Breast epithelium (tissue), 4 donors: ENCODE results near the gene TNNT1. TPM values are rescaled to one million over a fixed set of nuclear protein-coding genes. Genes with fewer than 3 reads are reported as not detected.

Source experiments
- DNase-seq, 2 donors: peaks; one replicate each; pipeline ENCODE4 v3.0.0-alpha.2; 2019; ENCODE audit warnings: low spot score in 2 of 2
- H3K27ac ChIP-seq, 2 donors: fragments of 200-600 bp; sonication (generic) in 1 of 2; one replicate each; pipeline ENCODE4 v1.5.1; 2016 to 2019; ENCODE audit warnings: mild to moderate bottlenecking in 1 of 2
- H3K27me3 ChIP-seq, 2 donors: fragments of 200-600 bp; sonication (generic) in 1 of 2; one replicate each; pipeline versions ENCODE4 v1.5.1 to v1.6.0; 2017 to 2019; ENCODE audit warnings: control low read depth in 1 of 2, mild to moderate bottlenecking in 1 of 2
- H3K36me3 ChIP-seq: fragments of 200-600 bp; one replicate; pipeline ENCODE4 v1.5.1; 2019
- H3K4me1 ChIP-seq, 2 donors: fragments of 200-600 bp; sonication (generic); one replicate each; pipeline ENCODE4 v1.5.1; 2016 to 2019; ENCODE audit warnings: control low read depth in 1 of 2
- H3K4me3 ChIP-seq, 3 donors: fragments of 200-600 bp; sonication (generic); 1 replicate in 2 of 3; 2 replicates in 1 of 3; pipeline ENCODE4 v1.5.1; 2016 to 2019; ENCODE audit warnings: mild to moderate bottlenecking in 3 of 3, moderate library complexity in 2 of 3
- H3K9me3 ChIP-seq, 2 donors: fragments of 200-600 bp; sonication (generic) in 1 of 2; one replicate each; pipeline ENCODE4 v1.5.1; 2016 to 2019; ENCODE audit warnings: control low read depth in 1 of 2
- POLR2A ChIP-seq: fragments of 450-650 bp; IDR thresholded peaks from one replicate; pipeline ENCODE4 v1.6.1; 2016; ENCODE audit warnings: antibody characterized with exemption, mild to moderate bottlenecking, moderate library complexity
- POLR2AphosphoS5 ChIP-seq, 3 donors: sonication (generic); formaldehyde crosslinking; IDR thresholded peaks; one replicate each; pipeline ENCODE4 v1.6.1; 2017; ENCODE audit warnings: antibody characterized with exemption in 3 of 3
- intact Hi-C: fragments of 100-400 bp; cut with DNase I; formaldehyde crosslinking; loops from one replicate; pipeline ENCODE4 v1.15.1; 2023; ENCODE audit warnings: low total_unique reads
- total RNA-seq, 3 donors: library from RNA; depleted of rRNA; stranded (reverse); fragments of >200 nt; gene quantifications; one replicate each; pipeline ENCODE4 v1.1.0, GENCODE V29; 2016
- TF ChIP-seq, protein P1 (sequence below), 3 donors: fragments of 450-650 bp; IDR thresholded peaks; one replicate each; pipeline ENCODE4 v1.5.1; 2016 to 2017; ENCODE audit warnings: antibody characterized with exemption in 3 of 3, mild to moderate bottlenecking in 3 of 3, moderate library complexity in 3 of 3

TNNT1 gene
- total RNA-seq, 3 donors from 2014 or later: 3.7 to 7.2 TPM; not detected in 1

DNA sequence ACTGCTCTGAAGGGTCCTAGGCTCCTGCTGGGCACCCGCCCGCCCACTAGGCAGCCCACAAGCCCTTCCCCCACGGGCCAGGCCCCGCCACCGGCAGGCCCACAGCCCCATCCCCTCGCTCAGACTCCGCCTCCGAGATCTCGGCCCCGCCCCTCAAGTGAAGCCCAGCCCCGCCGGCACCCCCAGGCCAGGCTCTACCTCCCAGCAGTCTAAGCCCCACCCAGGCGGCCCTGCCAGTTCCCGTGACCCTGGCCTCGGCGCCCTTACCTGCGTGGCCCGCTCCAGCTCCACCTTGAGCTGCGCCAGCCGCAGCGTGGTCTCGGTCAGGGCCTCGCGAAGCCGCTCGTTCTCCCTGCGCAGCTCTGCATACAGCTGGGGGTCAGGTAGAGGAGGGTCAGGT lies 57.1 kb downstream of the TNNT1 start:
- no peak for TF ChIP-seq POLR2AphosphoS5 (IDR thresholded peaks at IDR 0.05)
- TF ChIP-seq, protein P1, sequence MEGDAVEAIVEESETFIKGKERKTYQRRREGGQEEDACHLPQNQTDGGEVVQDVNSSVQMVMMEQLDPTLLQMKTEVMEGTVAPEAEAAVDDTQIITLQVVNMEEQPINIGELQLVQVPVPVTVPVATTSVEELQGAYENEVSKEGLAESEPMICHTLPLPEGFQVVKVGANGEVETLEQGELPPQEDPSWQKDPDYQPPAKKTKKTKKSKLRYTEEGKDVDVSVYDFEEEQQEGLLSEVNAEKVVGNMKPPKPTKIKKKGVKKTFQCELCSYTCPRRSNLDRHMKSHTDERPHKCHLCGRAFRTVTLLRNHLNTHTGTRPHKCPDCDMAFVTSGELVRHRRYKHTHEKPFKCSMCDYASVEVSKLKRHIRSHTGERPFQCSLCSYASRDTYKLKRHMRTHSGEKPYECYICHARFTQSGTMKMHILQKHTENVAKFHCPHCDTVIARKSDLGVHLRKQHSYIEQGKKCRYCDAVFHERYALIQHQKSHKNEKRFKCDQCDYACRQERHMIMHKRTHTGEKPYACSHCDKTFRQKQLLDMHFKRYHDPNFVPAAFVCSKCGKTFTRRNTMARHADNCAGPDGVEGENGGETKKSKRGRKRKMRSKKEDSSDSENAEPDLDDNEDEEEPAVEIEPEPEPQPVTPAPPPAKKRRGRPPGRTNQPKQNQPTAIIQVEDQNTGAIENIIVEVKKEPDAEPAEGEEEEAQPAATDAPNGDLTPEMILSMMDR (IDR thresholded peaks at IDR 0.05): no peak
- no peak for TF ChIP-seq POLR2A
- intact Hi-C loops: no loop called here
- DNase-seq: no peak
- no peaks in the 10 kb centered on the region for H3K27me3 ChIP-seq
- H3K4me3 ChIP-seq: no peak overlapping the region
- H3K27ac ChIP-seq: no peak overlapping the region
- H3K36me3 ChIP-seq: peaks cover 6% of the 10 kb centered on the region
- no peaks in the 10 kb centered on the region for H3K9me3 ChIP-seq
- H3K4me1 ChIP-seq: no peaks in the 10 kb centered on the region

DNA sequence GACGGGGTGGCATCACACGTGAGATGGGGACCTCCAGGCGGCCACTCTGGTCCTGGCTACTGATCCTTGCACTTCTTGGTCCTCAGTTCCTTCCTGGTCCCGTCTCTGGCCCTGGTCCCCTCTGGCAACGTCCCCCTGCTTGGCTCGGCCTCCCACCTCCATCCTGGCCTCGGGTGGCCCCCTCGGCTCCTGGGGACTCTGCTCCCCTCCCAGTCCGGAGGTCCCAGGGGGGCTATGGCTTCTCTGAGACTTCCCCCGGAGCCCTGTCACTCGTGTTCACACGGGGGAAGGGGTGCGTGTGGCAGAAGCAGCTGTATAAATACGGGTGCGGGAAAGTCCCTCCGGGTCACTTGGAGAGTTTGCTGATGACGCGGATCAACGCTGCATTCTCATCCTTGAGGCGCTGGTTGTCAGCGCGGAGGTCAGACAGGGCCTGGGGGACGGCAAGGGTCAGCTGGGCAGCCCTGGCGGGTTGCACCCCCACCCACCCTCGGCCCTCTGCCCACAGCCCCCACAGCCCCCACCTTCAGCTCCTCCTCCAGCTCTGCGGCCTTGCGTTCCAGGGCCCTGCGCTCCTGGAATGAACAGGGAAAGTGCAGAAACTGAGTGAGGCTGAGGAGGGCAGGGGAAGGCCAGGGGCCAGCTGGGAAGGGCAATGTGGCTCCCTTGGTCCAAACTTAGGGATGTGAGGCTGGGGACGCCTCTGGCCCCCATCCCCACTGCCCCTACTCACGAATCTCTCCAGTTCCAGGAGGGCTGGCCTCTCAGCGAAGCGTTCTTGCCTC lies 57.7 kb downstream of the TNNT1 start:
- TF ChIP-seq, protein P1 (IDR thresholded peaks at IDR 0.05): no peak
- no peak for TF ChIP-seq POLR2AphosphoS5 (IDR thresholded peaks at IDR 0.05)
- no peak for TF ChIP-seq POLR2A
- no peaks in the 10 kb centered on the region for H3K27me3 ChIP-seq
- peaks cover 6% of the 10 kb centered on the region for H3K36me3 ChIP-seq
- H3K4me3 ChIP-seq: no peak overlapping the region
- H3K4me1 ChIP-seq: peaks cover 0 to 4% of the 10 kb centered on the region in 2 donors
- DNase-seq: no peak
- intact Hi-C loops: no loop called here
- H3K9me3 ChIP-seq: no peaks in the 10 kb centered on the region
- no peak overlapping the region for H3K27ac ChIP-seq

DNA sequence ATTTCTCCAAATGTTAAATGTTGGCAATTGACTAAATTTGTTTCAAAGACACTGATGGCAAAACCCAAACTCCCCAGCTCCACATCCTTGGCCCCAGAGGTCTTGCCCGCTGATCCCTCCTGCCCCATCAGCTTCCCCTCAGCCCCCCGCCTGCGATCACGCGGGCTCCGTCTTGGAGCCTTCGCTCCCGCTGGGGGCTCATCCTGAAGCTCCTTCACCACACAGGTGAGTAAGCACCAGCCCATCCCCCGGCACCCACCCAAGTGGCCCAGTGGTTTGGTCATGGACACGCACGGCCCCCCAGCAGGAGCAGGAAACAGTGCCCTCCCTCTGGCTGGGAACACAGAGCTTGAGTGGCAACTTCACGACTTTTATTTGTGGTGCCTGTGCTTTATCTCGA lies 58.4 kb downstream of the TNNT1 start:
- intact Hi-C loops: no loop called here
- Histone ChIP-seq H3K4me3 (no peak overlapping the region), H3K9me3 (no peaks in the 10 kb centered on the region), H3K36me3 (peaks cover 6% of the 10 kb centered on the region), H3K27ac (no peak overlapping the region), H3K4me1 (peaks cover 0 to 6% of the 10 kb centered on the region in 2 donors), H3K27me3 (no peaks in the 10 kb centered on the region)
- no peak for DNase-seq
- TF ChIP-seq POLR2A (no peak), POLR2AphosphoS5 (IDR thresholded peaks at IDR 0.05) (no peak)
- TF ChIP-seq, protein P1 (IDR thresholded peaks at IDR 0.05): no peak

DNA sequence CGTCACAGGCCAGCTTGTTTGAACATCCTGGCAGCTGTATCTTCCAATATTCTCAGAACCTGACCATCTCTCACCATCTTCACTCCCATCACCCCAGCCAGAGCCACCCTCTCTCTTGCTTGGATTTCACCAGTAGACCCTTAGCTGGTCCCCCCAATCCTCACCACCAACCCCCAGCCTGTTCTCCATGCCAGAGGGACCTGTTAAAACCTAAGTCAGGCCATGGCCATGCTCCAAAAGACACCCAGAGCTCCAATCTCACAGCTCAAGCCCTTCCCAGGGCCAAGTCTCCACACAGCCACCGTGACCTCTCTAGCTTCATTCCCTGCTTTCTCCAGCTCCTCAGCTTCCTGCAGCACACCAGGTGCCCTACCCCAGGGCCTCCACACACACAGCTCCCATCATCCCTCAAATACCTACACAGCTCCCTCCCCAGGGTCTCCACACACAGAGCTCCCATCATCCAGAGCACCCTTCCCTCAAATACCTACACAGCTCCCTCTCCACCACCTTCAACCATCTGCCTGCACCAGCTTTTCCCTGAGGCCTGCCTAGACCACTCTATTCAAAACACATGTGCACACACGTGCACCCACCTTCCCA lies 59.6 kb downstream of the TNNT1 start:
- H3K27ac ChIP-seq: no peak overlapping the region
- TF ChIP-seq POLR2A: no peak
- TF ChIP-seq, protein P1 (IDR thresholded peaks at IDR 0.05): no peak
- no peak for TF ChIP-seq POLR2AphosphoS5 (IDR thresholded peaks at IDR 0.05)

More for the DNA sequence above, 59.6 kb downstream of the TNNT1 start:
- peaks cover 6% of the 10 kb centered on the region for H3K36me3 ChIP-seq
- H3K4me3 ChIP-seq: no peak overlapping the region
- H3K27me3 ChIP-seq: no peaks in the 10 kb centered on the region
- H3K9me3 ChIP-seq: no peaks in the 10 kb centered on the region
- peaks cover 0 to 6% of the 10 kb centered on the region in 2 donors for H3K4me1 ChIP-seq
- no peak for DNase-seq
- intact Hi-C loops: no loop called here
